Activated CD8-positive, alpha-beta memory T cell treated with anti-CD3 and anti-CD28 coated beads, Interleukin-2, amount 50 U/mL, for 4 hours (primary cell): Measurements from ENCODE around the gene CNKSR3.
"Not testable (repeated sequence)": the region's sequence is repeated elsewhere in the genome, so short reads cannot be mapped to it uniquely, and the experiment has no call there.

Experiments used
- DNase-seq: peaks from one replicate; pipeline ENCODE4 v3.0.0-alpha.2; 2020

The CNKSR3 gene

GRCh38 chr6:154510144-154510905 is at the start of gene CNKSR3:
CNKSR3 (minus strand) TSS chr6:154510685; CDS start chr6:154510114, 571 bp downstream.
- no peak for DNase-seq

GRCh38 chr6:154558984-154559383 is 48.5 kb upstream of the CNKSR3 start:
- no peak for DNase-seq

GRCh38 chr6:154558513-154558912 is 48.0 kb upstream of the CNKSR3 start:
- DNase-seq: no peak

- no peak for DNase-seq
Observed at GRCh38 chr6:154555073-154555677, 44.7 kb upstream of the CNKSR3 start.

- DNase-seq: no peak
Observed at GRCh38 chr6:154554491-154554890, 44.0 kb upstream of the CNKSR3 start.

GRCh38 chr6:154550779-154551178 is 40.3 kb upstream of the CNKSR3 start:
- no peak for DNase-seq

- DNase-seq: no peak
Observed at GRCh38 chr6:154549179-154549578, 38.7 kb upstream of the CNKSR3 start.

GRCh38 chr6:154548130-154548830 is 37.8 kb upstream of the CNKSR3 start:
- DNase-seq: no peak

GRCh38 chr6:154543628-154544027 is 33.1 kb upstream of the CNKSR3 start:
- DNase-seq: no peak

- DNase-seq: no peak
Observed at GRCh38 chr6:154542747-154543146, 32.3 kb upstream of the CNKSR3 start.

GRCh38 chr6:154541837-154542236 is 31.4 kb upstream of the CNKSR3 start:
- DNase-seq: not testable (repeated sequence)

GRCh38 chr6:154539593-154540269 is 29.2 kb upstream of the CNKSR3 start:
- DNase-seq: no peak

GRCh38 chr6:154538640-154539191 is 28.2 kb upstream of the CNKSR3 start:
- DNase-seq: no peak

- no peak for DNase-seq
Observed at GRCh38 chr6:154537511-154538325, 27.2 kb upstream of the CNKSR3 start.

GRCh38 chr6:154536999-154537398 is 26.5 kb upstream of the CNKSR3 start:
- DNase-seq: no peak

GRCh38 chr6:154536255-154536654 is 25.8 kb upstream of the CNKSR3 start:
- no peak for DNase-seq

- DNase-seq: no peak
Observed at GRCh38 chr6:154535851-154536250, 25.4 kb upstream of the CNKSR3 start.

- DNase-seq: no peak
Observed at GRCh38 chr6:154535147-154535546, 24.7 kb upstream of the CNKSR3 start.

- no peak for DNase-seq
Observed at GRCh38 chr6:154534531-154534930, 24.0 kb upstream of the CNKSR3 start.

GRCh38 chr6:154532426-154532825 is 21.9 kb upstream of the CNKSR3 start:
- DNase-seq: no peak

GRCh38 chr6:154529957-154530356 is 19.5 kb upstream of the CNKSR3 start:
- DNase-seq: no peak

- no peak for DNase-seq
Observed at GRCh38 chr6:154528310-154528915, 17.9 kb upstream of the CNKSR3 start.
